Parathyroid adenoma (tissue), 2 donors: ENCODE results near the gene ANK3.

Experiments
- H2AFZ ChIP-seq: fragments of 300-600 bp; sonication (generic); one replicate; pipeline ENCODE4 v1.7.0; 2017; ENCODE audit warnings: antibody characterized with exemption, mild to moderate bottlenecking
- H3K27ac ChIP-seq: fragments of 300-600 bp; sonication (generic); one replicate; pipeline ENCODE4 v1.7.0; 2017
- H3K27me3 ChIP-seq: fragments of 300-600 bp; sonication (generic); one replicate; pipeline ENCODE4 v1.7.0; 2017; ENCODE audit warnings: low read length; ENCODE audit not compliant: control insufficient read depth, insufficient read depth
- H3K36me3 ChIP-seq: fragments of 300-600 bp; sonication (generic); one replicate; pipeline ENCODE4 v1.7.0; 2017; ENCODE audit warnings: low read length; ENCODE audit not compliant: control insufficient read depth, insufficient read depth
- H3K4me1 ChIP-seq: fragments of 300-600 bp; sonication (generic); one replicate; pipeline ENCODE4 v1.7.0; 2017; ENCODE audit warnings: control low read depth
- H3K4me2 ChIP-seq: fragments of 300-600 bp; sonication (generic); one replicate; pipeline ENCODE4 v1.7.0; 2017; ENCODE audit warnings: low read length
- H3K4me3 ChIP-seq: fragments of 300-600 bp; sonication (generic); one replicate; pipeline ENCODE4 v1.7.0; 2017; ENCODE audit warnings: low read depth, low read length
- H3K79me2 ChIP-seq: fragments of 300-600 bp; sonication (generic); one replicate; pipeline ENCODE4 v1.7.0; 2017; ENCODE audit warnings: control low read depth
- H3K9ac ChIP-seq: fragments of 300-600 bp; sonication (generic); one replicate; pipeline ENCODE4 v1.7.0; 2017; ENCODE audit warnings: mild to moderate bottlenecking
- H3K9me3 ChIP-seq: fragments of 300-600 bp; sonication (generic); one replicate; pipeline ENCODE4 v1.7.0; 2017; ENCODE audit warnings: low read length; ENCODE audit not compliant: control insufficient read depth
- TF ChIP-seq, protein P1 (sequence below): fragments of 300-600 bp; sonication (generic); IDR thresholded peaks from one replicate; pipeline ENCODE4 v1.7.0; 2017; ENCODE audit warnings: antibody characterized with exemption, mild to moderate bottlenecking
- donor health status: primary hyperparathyroidism.

The ANK3 gene

GRCh38 chr10:60175441-60175971 lies 214.2 kb downstream of the ANK3 start:
- Histone ChIP-seq H3K79me2 (no peaks in the 10 kb centered on the region), H3K4me1 (peaks cover 39% of the 10 kb centered on the region), H3K4me3 (no peak overlapping the region), H3K4me2 (peak overlapping the region; percentile 23), H3K36me3 (no peaks in the 10 kb centered on the region), H2AFZ (peak overlapping the region; percentile 65), H3K9ac (no peak overlapping the region), H3K9me3 (no peaks in the 10 kb centered on the region), H3K27me3 (no peaks in the 10 kb centered on the region), H3K27ac (peak overlapping the region; percentile 65)
- TF ChIP-seq, protein P1, sequence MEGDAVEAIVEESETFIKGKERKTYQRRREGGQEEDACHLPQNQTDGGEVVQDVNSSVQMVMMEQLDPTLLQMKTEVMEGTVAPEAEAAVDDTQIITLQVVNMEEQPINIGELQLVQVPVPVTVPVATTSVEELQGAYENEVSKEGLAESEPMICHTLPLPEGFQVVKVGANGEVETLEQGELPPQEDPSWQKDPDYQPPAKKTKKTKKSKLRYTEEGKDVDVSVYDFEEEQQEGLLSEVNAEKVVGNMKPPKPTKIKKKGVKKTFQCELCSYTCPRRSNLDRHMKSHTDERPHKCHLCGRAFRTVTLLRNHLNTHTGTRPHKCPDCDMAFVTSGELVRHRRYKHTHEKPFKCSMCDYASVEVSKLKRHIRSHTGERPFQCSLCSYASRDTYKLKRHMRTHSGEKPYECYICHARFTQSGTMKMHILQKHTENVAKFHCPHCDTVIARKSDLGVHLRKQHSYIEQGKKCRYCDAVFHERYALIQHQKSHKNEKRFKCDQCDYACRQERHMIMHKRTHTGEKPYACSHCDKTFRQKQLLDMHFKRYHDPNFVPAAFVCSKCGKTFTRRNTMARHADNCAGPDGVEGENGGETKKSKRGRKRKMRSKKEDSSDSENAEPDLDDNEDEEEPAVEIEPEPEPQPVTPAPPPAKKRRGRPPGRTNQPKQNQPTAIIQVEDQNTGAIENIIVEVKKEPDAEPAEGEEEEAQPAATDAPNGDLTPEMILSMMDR, result no peak

DNA sequence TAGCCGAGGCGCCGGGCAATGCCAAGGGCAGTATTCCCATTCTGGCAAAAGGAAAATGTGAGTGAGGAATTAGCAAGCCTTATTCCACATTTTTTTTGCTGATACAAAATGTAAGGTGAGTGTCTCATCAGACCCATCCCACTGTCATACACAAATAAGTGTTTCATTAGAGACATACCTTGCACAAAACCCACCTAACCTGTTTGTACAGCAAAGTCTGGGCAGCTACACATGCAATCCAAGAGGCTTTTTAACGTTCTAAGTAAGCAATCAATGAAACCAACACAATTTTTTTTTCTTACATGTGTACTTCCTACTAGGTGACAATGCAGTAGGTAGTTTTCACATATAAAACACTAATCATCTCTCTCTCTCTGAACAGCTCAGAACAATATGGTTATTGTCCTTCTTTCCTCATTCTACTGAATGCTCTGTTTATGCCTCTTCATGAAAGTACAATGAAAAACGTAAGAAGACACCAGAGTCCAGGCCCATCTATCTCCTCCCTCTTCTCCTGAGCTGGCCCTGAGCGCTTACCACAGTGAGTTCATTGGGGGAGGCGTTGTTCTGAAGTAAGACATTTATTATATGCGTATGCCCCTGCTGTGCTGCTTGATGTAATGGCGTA lies 217.2 kb downstream of the ANK3 start:
- H2AFZ ChIP-seq, result peak overlapping the region; percentile 61
- no peaks in the 10 kb centered on the region for H3K79me2 ChIP-seq
- H3K4me2 ChIP-seq, result no peak overlapping the region
- H3K9me3 ChIP-seq, result no peaks in the 10 kb centered on the region
- peaks cover 36% of the 10 kb centered on the region for H3K4me1 ChIP-seq
- TF ChIP-seq, protein P1, result no peak
- H3K9ac ChIP-seq, result no peak overlapping the region
- no peaks in the 10 kb centered on the region for H3K36me3 ChIP-seq
- H3K27ac ChIP-seq, result peak overlapping the region; percentile 77
- H3K4me3 ChIP-seq, result no peak overlapping the region
- H3K27me3 ChIP-seq, result no peaks in the 10 kb centered on the region

DNA sequence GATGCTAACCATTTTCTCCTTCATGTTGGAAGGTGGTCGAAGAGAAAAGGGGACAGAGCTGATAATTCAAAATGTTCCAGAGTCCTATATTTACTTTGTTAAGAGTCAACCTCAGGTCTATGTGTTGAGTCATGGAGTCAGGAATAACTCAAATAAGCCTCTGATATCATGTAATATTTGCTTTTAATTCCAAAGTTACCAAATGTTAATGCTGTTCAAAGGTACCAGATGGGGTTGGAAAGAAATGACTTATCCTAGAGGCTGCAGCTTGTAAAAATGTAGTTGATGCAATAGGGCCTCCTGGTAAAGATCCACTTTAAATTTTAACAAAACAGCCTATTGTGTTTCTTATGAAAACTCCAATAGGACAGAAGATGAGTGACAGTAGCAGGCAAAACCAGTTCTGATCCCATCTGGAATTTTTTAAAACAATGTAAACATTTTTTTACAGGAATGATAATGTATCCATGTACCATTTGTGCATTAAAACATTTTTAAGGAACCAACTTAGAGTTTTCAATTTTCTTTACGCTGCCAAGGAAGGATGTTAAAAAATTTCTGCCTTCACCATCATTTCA lies 218.2 kb downstream of the ANK3 start:
- TF ChIP-seq, protein P1, result no peak
- H3K9ac ChIP-seq, result no peak overlapping the region
- no peaks in the 10 kb centered on the region for H3K36me3 ChIP-seq
- H3K27ac ChIP-seq, result peak overlapping the region; percentile 77
- H3K79me2 ChIP-seq, result no peaks in the 10 kb centered on the region
- no peak overlapping the region for H3K4me2 ChIP-seq
- no peaks in the 10 kb centered on the region for H3K27me3 ChIP-seq
- H3K4me1 ChIP-seq, result peaks cover 31% of the 10 kb centered on the region
- H2AFZ ChIP-seq, result no peak overlapping the region
- H3K9me3 ChIP-seq, result no peaks in the 10 kb centered on the region
- H3K4me3 ChIP-seq, result no peak overlapping the region

- Histone ChIP-seq H2AFZ (no peak overlapping the region), H3K27ac (no peak overlapping the region), H3K79me2 (no peaks in the 10 kb centered on the region), H3K9me3 (no peaks in the 10 kb centered on the region), H3K4me1 (peaks cover 27% of the 10 kb centered on the region), H3K4me3 (no peak overlapping the region), H3K9ac (no peak overlapping the region), H3K27me3 (no peaks in the 10 kb centered on the region), H3K36me3 (no peaks in the 10 kb centered on the region), H3K4me2 (no peak overlapping the region)
- TF ChIP-seq, protein P1, result no peak
Observed at GRCh38 chr10:60170250-60170649, 219.4 kb downstream of the ANK3 start.
